Measurements from ENCODE around the gene MAPK6. TPM values are rescaled to one million over a fixed set of nuclear protein-coding genes. Genes with fewer than 3 reads are reported as not detected.

The MAPK6 gene
- total and polyA plus RNA-seq, 2 of the 8 experiments (the other 6 are each of a cell fraction or from before 2014, with no cell fraction given): 22.6 to 108 TPM

GRCh38 chr15:52011711-52012144, 7.3 kb upstream of the MAPK6 start:
- Histone ChIP-seq H3K9me3 (ENCODE audit: insufficient read depth in 2 of 2, low read depth in 1 of 2, low read length in 1 of 2) (no peaks in the 10 kb centered on the region), H3K4me2 (ENCODE audit: insufficient read depth in 1 of 2, low read depth in 2 of 2, low read length in 2 of 2) (no peak overlapping the region), H3K9ac (replicated peaks in 1 of 4; ENCODE audit: extremely low read depth in 1 of 4, low read depth in 3 of 4, low read length in 3 of 4) (no peak overlapping the region), H2BK5ac (ENCODE audit: low read depth, low read length) (no peak overlapping the region), H3K4ac (replicated peaks; ENCODE audit: insufficient read length, low read depth, low read length) (no peak overlapping the region), H2AFZ (ENCODE audit: low read length) (no peak overlapping the region), H4K20me1 (replicated peaks in 1 of 2; ENCODE audit: control insufficient read depth in 1 of 2, insufficient read depth in 2 of 2, low read length in 2 of 2) (no peaks in the 10 kb centered on the region), H3K56ac (replicated peaks; ENCODE audit: insufficient read length, low read depth, low read length) (no peak overlapping the region), H3K23me2 (ENCODE audit: low read depth, low read length) (no peaks in the 10 kb centered on the region), H3K14ac (ENCODE audit: insufficient read length) (no peak overlapping the region), H3K4me3 (ENCODE audit: extremely low read depth in 1 of 4, insufficient read depth in 2 of 4, low read depth in 3 of 4, low read length in 4 of 4) (no peak overlapping the region), H3K27me3 (replicated peaks in 1 of 4; ENCODE audit: control insufficient read depth in 3 of 4, extremely low read depth in 1 of 4, insufficient read depth in 3 of 4, low read length in 3 of 4) (no peaks in the 10 kb centered on the region), H2BK12ac (ENCODE audit: low read depth, low read length) (no peak overlapping the region), H2AK5ac (ENCODE audit: low read depth, low read length) (no peak overlapping the region), H4K91ac (replicated peaks; ENCODE audit: insufficient read length, low read length) (no peak overlapping the region), H3K18ac (ENCODE audit: extremely low read depth, low read length) (no peak overlapping the region), H2BK20ac (ENCODE audit: low read length) (no peak overlapping the region), H3K4me1 (replicated peaks in 1 of 4; ENCODE audit: control insufficient read depth in 3 of 4, insufficient read depth in 4 of 4, low read length in 3 of 4) (no peaks in the 10 kb centered on the region), H3K27ac (ENCODE audit: low read depth, low read length) (no peak overlapping the region), H3K23ac (ENCODE audit: insufficient read length) (no peak overlapping the region), H4K5ac (ENCODE audit: insufficient read length, low read depth, low read length) (no peak overlapping the region), H4K8ac (ENCODE audit: extremely low read depth, insufficient read depth, low read length) (no peak overlapping the region), H3K36me3 (ENCODE audit: control insufficient read depth in 2 of 4, insufficient read depth in 4 of 4, low read length in 3 of 4) (no peaks in the 10 kb centered on the region), H2BK120ac (replicated peaks; ENCODE audit: low read depth, low read length) (no peak overlapping the region), H2BK15ac (ENCODE audit: low read length) (no peak overlapping the region), H3K79me2 (ENCODE audit: control insufficient read depth in 1 of 2, insufficient read depth in 2 of 2, low read length in 2 of 2) (no peaks in the 10 kb centered on the region), H3K79me1 (ENCODE audit: low read depth, low read length) (no peaks in the 10 kb centered on the region)
- no peak for TF ChIP-seq RFX5 (IDR thresholded peaks at IDR 0.05; ENCODE audit: borderline replicate concordance, low read depth, low read length)
- TF ChIP-seq KDM1A (IDR thresholded peaks at IDR 0.05; ENCODE audit: borderline replicate concordance, low read length): no peak
- no peak for TF ChIP-seq KDM5A (IDR thresholded peaks at IDR 0.05; ENCODE audit: low read length)
- no peak for TF ChIP-seq HDAC6 (IDR thresholded peaks at IDR 0.05; ENCODE audit: low read depth, low read length)
- no peak for TF ChIP-seq CHD1 (IDR thresholded peaks at IDR 0.05; ENCODE audit: low read depth, low read length)
- TF ChIP-seq ASH2L (IDR thresholded peaks at IDR 0.05; ENCODE audit: low read length): no peak
- no peak for TF ChIP-seq CHD2 (IDR thresholded peaks at IDR 0.05; ENCODE audit: low read length)
- no peak for TF ChIP-seq CTCF (IDR thresholded peaks at IDR 0.05; ENCODE audit: control extremely low read depth in 1 of 3, insufficient read depth in 1 of 3, low read depth in 1 of 3, low read length in 3 of 3)
- no peak for TF ChIP-seq FOSL1 (IDR thresholded peaks at IDR 0.05; ENCODE audit: insufficient read depth, low read depth, low read length)
- no peak for TF ChIP-seq HDAC2 (IDR thresholded peaks at IDR 0.05; ENCODE audit: borderline replicate concordance in 1 of 2, low read depth in 2 of 2, low read length in 2 of 2)
- TF ChIP-seq NANOG (IDR thresholded peaks at IDR 0.05; ENCODE audit: insufficient read depth, low read depth, low read length, poor library complexity, severe bottlenecking): no peak
- CTCF ChIA-PET (ENCODE audit: partially characterized antibody): interaction anchor here (0.9 to 1.3 kb wide), 2 partner anchors 29 to 76 kb away, joined by 3 read pairs; no protein-coding TSS in a partner anchor
- no peak for FAIRE-seq
- POLR2A ChIA-PET (ENCODE audit: partially characterized antibody): no interaction called here
- no peak for DNase-seq (ENCODE audit: low read depth in 1 of 2, low spot score in 2 of 2)
- 92% methylated on average over 3 of the region's 3 CpGs; no CpG with 5 or more reads in 1 of the 2 experiments for WGBS, 2 experiments (ENCODE audit: extremely low coverage in 1 of 2, insufficient coverage in 1 of 2, insufficient read length in 1 of 2, insufficient replicate concordance in 2 of 2, low coverage in 1 of 2, low lambda C conversion rate in 2 of 2, missing lambda C conversion rate in 1 of 2)

Data from H1 (cell line).